Pulmonary artery endothelial cell (primary cell): ENCODE results near the gene P4HB. TPM values are rescaled to one million over a fixed set of nuclear protein-coding genes. Genes with fewer than 3 reads are reported as not detected.

Experiments used
- DNase-seq: peaks from one replicate; pipeline ENCODE4 v3.0.0-alpha.2; 2011; ENCODE audit warnings: low read depth, low spot score
- total RNA-seq: library from RNA; depleted of rRNA; stranded (reverse); fragments of >200 nt; gene quantifications from 2 replicates; pipeline ENCODE4 v1.2.3, GENCODE V29; 2014

P4HB gene
- total RNA-seq, 1 donor from 2014 or later: 1,197 TPM

DNA sequence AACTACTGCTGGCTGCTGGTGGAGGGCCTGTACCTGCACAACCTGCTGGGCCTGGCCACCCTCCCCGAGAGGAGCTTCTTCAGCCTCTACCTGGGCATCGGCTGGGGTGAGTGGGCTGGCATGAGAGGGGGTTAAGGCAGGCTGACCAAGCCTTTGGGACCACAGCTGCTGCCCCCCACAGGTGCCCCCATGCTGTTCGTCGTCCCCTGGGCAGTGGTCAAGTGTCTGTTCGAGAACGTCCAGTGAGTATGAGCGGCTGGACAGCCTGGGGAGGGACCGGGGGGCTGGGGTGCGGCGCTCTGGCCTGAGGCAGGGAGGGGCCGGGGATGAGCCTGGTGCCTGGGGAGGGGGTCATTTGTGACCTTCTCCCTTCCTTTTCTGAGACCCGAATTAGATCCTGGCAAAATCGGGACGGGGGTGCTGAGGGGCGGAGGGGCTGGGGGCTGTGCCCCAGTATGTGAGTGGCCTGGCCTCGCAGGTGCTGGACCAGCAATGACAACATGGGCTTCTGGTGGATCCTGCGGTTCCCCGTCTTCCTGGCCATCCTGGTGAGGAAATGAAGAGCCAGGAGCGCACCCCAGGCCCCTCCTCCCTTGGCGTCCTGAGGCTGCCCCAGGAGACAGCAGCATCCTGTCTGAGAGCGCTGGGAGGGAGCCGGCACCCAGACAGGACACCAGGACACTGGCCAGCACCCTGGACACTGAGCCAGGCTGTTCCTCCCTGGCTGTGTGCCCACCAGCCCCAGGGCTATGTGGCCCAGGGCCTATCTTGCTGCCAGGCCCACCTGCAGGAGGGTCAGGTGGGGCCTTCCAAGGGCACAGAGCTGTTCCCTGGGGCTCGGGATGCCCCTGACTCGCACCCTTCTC lies 48.4 kb downstream of the P4HB start:
- DNase-seq: no peak

DNA sequence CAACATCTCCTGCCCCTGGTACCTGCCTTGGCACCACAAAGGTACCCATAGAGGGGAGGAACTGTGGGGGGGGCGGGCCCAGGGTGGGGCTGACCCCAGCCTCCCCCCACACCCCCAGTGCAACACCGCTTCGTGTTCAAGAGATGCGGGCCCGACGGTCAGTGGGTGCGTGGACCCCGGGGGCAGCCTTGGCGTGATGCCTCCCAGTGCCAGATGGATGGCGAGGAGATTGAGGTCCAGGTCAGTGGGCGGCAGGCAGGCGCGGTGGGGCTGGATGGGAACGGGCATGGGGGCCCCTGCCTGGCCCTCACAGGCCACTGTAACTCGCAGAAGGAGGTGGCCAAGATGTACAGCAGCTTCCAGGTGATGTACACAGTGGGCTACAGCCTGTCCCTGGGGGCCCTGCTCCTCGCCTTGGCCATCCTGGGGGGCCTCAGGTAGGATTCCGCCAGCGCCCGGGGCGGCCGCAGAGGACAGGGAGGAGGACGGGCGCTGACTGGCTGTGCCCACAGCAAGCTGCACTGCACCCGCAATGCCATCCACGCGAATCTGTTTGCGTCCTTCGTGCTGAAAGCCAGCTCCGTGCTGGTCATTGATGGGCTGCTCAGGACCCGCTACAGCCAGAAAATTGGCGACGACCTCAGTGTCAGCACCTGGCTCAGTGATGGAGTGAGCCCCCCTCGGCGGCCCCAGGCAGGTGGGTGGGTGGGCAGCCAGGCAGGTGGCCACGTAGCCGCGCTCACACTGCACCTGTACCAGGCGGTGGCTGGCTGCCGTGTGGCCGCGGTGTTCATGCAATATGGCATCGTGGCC lies 49.2 kb downstream of the P4HB start:
- DNase-seq: no peak

DNA sequence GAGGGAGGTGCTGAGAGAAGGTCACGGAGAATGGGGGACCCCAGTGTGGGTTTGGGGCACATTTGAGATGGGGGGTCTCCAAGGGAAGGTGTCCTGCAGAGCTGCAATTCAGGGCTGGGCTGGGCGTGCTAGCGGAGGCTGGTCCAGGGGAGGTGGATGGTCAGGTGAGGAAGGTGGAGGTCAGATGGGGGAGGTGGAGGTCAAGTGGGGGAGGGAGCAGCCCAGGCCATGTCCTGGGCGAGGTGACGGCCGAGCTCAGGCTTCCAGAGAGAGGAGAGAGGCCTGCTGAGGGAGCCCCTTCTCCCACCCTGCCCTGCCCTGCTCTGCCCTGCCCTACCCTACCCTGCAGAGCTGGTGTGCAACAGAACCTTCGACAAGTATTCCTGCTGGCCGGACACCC lies 49.9 kb downstream of the P4HB start:
- no peak for DNase-seq

DNA sequence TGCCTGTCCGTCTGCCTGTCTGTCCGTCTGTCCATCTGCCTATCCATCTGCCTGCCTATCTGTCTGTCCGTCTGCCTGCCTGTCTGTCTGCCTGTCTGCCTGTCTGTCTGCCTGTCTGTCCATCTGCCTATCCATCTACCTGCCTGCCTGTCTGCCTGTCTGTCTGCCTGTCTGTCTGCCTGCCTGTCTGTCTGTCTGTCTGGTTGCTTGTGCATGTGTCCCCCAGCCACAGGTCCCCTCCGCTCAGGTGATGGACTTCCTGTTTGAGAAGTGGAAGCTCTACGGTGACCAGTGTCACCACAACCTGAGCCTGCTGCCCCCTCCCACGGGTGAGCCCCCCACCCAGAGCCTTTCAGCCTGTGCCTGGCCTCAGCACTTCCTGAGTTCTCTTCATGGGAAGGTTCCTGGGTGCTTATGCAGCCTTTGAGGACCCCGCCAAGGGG lies 50.8 kb downstream of the P4HB start:
- DNase-seq: no peak

DNA sequence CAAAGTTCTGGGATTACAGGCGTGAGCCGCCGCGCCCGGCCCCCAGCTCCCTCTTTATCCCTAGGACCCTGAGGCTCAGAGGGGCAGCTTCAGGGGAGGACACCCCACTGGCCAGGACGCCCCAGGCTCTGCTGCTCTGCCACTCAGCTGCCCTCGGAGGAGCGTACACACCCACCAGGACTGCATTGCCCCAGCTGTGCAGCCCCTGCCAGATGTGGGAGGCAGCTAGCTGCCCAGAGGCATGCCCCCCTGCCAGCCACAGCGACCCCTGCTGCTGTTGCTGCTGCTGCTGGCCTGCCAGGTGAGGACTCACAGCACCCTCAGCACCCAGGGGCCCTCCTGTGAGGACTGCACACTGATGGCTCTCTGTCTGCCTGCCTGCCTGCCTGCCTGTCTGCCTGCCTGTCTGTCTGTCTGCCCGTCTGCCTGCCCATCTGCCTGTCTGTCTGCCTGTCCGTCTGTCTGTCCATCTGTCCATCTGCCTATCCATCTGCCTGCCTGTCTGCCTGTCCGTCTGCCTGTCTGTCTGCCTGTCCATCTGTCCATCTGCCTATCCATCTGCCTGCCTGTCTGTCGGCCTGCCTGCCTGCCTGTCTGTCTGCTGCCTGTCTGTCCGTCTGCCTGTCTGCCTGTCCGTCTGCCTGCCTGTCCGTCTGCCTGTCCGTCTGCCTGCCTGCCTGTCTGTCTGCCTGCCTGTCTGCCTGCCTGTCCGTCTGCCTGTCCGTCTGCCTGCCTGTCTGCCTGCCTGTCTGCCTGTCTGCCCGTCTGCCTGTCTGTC lies 51.4 kb downstream of the P4HB start:
- no peak for DNase-seq

DNA sequence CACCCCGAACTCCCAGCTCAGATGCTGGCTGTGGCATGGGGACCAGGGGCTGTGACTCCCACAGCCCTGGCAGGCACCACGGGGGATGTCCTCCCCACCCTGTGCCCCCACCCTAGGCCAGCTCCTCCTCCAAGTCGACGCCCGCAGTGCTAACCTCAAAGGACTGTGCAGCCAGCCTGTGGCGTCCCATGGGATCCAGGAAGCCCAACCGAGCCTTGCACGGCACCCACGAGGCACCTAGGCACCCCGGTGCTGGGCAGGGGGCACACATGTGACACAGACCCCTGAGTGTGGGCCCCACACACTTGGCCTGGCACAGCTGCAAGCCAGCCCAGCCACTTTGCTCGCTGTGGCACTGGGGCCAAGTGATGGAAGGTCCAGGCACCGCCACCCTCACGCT lies 52.5 kb downstream of the P4HB start:
- no peak for DNase-seq

DNA sequence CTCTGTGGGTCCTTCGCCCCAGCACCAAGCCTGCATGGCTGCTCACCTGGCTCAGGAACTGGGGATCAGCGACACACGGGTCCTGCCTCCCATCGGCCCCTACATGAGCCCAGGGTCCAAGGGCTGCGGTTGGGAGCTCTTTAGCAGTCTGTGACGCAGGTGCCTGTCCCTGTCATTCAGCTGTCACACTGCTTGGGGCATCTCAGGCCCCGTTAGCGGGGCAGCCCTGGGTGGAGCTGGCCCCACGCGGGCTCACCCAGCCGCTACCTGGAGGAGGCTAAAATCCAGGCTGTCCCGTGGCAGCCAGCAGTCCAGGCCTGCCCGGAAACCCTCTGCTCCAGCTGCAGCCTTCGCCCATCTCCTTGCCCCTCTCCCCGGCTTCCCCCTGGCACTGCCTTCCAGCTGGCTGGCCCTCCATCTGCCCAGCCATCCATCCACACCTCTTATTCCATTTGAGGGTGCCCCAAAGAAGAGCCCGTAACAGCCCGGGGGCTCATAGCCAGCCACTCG lies 53.1 kb downstream of the P4HB start:
- DNase-seq: no peak

DNA sequence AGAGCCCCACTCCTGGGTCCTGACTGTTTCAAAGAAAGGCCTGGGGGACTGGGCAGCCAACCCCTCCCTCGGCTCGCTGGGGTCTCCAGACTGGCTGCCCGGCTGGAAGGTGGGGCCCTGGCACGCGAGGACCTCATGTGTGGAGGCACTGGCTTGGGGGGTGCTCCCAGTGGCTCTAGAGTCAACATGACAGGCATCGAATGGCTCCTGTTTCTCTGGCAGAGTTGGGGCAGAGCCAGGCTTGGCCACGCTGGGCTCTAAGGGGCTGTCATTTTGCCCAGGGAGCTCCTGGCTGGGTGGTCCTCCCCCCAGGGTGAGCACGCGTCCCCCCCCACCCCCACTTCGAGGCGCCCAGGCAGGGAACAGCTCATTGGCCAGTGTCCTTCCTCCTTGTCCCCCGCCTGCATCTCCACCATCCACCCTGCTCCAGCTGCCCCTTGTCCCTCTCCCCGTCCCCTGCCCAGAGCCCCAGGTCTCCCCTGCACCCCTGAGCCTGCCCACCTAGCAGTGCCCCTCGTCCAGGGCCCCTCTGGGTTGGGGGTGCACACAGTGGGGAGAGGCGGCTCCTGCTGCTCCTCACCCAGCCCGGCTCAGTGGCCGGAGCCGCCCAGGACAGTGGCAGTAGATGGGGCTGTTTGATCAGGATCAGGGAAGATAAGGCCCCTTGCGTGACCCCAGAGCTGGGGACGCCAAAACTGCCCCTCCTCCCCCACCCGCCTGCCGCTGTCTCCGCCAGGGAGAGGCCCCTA lies 53.7 kb downstream of the P4HB start:
- no peak for DNase-seq

DNA sequence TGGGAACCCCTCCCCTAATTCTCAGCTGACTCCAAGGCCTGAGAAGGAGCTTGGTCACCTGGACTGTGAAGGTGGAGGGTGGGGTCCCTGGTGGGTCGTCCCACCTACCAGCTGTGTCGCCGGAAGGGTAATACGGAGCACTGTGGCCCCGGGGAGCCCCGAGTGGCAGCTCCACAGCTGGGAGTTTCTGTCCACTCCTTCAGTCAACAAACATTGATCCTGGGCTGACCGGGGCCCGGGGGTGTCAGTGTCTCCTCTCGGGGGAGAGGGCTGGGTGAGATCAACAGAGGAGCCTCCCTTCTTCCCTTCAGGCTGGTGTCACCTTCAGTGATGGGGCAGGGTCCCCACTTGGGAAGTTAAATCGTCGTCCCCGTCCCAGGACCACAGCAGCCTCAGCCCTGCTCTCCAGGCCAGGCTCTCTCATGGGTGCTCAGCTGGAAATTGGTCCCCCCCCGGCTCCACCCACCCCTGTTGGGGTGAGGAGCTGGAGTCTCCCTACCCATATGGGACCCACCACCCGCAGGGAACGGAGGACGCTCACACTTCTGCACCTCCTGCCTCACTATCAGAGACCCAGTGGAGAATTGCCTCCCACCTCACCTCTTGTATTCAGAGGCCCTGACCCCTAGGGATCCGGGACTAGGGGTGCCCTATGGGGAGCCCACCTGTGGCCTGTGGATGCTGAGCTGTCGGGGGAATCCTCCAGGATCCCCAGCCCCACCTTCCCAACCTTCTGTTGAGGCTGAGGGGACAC lies 54.5 kb downstream of the P4HB start:
- no peak for DNase-seq

DNA sequence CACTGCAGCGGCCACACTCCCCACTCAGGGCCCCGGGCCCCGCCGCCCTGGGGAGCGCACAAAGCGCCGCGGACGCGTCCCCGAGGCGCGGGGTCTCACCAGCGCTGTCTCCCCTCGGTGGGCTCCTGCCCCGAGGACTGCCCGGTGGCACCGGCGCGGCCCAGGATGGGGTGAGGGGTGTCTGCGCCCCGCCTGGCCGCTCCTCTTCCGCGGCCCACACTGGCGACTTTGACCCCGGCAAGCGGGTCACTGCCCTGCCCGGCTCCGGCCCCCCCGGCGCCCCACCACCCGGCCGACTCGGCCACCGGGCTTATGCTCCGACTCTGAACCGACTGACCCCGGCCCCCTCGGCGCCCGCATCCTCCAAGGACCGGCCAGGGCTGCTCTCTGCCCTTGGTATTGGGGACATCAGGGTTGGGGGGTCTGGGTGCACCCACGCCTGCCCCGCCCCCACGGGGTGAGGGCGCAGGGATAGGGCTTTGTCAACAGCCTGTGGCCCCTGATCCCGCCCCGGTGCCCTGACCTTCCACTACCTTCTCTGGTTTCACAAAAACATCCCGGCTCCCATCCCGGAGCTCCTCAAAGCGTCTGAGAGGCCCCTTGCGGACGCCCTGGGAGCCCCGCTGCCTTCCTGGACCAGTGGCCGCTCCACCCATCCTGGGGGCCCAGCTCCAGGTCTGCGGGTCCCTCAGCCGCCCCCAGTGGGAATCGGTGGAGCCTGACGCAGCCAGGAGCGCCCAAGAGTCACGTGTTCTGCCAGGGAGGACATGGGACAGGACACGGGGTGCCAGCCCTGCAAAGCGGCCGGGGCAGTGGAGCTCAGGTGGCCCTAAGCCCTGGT lies 55.6 kb downstream of the P4HB start:
- no peak for DNase-seq

DNA sequence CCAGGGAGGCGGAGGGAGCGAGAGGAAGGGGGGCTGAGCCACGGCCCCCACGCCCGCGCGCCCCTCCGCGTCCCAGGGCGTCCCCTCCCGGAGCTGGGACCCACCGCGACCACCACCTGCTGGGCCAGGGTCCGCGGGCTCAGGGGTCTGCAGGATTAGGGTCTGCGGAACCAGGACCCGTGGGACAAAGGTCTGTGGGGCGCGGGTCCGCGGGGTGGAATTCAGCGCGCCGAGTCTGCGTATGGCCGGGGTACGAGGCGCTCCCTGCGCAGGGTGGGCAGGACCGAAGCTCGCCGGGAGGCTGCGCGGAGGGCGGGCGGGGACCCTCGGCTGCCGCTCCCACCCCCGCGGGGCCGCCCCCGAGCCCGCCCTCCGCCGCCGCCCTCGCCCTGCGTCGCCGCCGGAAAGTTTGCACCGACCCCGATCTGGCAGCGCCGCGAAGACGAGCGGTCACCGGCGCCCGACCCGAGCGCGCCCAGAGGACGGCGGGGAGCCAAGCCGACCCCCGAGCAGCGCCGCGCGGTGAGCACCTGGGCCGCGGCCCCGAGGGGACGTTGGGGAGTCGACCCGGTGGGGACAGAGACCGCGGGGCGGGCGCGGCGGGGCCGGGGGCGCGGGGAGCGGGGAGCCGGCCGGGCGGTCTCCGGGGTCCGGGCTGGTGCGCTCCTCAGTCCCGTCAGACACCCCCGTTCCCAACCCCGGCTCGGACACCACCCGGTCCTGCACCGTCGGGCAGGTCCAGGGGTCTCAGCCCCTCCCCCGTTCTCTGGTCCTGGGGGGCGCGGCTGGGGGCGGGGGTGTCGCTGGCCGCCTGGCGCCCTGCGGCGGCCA lies 56.4 kb downstream of the P4HB start, which contains the start of gene GCGR:
Gene GCGR (plus strand): TSS at position 423 of the 831 bp plus-strand sequence. CDS start 4,869 bp downstream, outside the sequence.
- DNase-seq: no peak

DNA sequence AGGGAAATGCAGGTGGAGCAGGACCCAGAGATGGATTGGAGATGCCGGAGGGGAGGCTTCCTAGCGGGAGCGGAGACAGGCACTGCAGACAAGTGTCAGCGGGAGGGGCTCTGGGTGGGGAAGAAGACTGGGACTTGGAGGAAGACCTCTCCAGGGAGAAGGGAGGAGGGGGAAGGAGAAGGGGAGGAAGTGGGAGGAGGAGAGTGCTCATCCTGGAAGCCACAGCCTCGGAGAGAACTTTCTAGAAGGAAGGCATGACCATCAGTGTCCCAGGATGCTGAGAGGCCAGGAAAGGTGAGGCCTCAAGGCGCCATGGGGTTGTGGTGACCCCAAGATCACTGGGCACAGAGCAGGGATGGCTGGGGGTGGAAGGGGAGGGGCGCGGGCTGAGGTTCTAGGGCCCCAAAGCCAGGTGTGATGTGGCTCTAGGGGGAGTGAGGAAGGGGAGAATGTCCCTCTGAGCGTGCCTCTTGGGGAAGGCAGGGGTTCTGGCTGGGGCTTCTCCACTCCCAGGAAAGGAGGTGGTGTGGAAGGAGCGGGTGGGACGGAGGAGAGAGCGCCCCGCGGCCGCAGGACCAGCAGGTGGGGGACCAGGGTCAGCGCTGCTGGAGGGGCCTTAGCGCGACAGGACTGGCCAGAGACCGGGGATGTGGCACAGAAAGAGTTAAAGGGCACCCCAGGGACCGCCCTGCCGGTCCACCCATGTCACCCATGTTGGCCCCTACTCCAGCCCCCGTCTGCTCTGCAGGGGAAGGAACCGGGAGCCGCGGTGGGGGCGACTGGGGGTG lies 57.3 kb downstream of the P4HB start:
- DNase-seq: no peak

DNA sequence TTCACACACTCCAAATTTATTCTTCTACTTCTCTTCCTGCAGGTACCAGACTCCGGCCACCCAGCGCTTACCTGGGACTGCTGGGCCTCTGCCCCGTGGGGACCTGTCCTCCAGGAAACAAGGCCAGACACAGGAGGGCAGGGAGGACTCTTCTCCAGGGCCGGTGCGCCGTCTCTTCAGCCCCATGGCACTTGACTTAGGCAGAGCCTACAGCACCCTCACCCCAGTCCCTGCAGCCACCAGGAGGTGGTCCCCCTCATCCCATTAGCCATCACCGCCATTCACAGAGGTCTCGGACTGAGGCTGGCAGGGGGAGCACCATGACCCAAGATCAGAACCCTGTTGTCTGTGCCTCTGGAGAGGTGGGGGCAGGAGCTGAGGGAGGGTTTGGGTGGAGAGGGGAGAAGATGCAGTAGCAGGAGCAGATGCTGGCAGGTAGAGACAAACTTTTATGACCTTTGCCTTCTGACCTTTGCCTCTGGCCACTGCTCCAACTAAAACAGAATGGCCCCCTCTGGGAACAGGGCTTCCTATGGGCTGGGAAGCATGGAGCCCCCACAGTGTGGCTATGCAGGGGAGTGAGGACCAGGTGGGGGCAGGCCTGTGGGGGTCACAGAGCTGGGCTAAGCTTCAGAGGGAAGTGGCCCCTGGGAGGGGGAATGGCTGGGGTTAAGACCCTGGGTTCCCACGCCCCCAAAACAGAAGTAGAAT lies 58.1 kb downstream of the P4HB start:
- no peak for DNase-seq

DNA sequence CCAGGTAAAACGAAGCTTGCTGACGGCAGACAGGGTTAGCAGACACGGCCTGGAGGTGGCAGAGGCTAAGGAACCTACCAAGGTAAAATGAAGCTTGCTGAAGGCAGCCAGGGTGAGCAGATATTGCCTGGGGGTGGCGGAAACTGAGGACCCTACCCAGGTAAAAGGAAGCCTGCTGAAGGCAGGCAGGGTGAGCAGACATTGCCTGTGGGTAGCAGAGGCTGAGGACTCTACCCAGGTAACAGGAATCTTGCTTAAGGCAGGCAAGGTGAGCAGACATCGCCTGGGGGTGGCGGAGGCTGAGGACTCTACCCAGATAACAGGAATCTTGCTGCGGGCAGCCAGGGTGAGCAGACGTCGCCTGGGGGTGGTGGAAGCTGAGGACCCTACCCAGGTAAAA lies 59.0 kb downstream of the P4HB start:
- no peak for DNase-seq

DNA sequence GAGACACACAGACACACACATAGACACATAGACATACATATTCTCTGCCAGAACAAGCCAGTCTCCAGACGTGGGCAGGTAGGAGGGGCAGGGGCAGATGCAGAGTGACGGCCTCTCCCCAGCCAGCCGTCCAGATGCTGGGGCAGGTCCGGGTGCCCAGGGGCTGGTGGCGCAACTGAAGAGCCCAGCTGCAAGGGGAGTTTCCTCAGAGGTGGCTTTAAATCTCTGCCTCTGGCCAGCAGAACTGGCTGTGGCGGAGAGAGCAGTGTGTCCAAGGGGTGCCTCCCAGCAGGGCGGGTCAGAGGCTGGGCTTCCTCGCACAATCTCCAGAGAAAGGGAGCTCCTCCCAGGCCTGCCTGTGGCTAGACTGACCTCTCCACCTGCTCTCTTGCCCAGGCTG lies 65.8 kb downstream of the P4HB start:
- DNase-seq: no peak

DNA sequence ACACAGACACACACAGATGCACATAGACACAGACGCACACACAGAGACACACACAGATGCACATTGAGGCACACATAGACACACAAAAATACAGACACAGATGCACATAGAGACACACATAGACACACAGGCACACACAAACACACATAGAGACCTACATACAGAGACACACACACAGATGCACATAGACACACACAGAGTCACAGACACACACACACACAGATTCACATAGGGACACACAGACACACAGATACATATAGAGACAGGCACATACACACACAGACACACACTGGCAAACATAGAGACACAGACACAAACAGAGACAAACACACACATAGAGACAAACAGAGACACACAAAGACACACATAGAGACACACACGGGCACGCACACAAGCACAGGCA lies 66.3 kb downstream of the P4HB start:
- no peak for DNase-seq
